Measurements from ENCODE around the gene LLGL2. TPM values are rescaled to one million over a fixed set of nuclear protein-coding genes. Genes with fewer than 3 reads are reported as not detected.

LLGL2 gene
- total RNA-seq, 1 donor from 2014 or later = 33.1 TPM

GRCh38 chr17:75604034-75604695 lies 78.7 kb downstream of the LLGL2 start:
- no peak overlapping the region for H3K27ac Mint-ChIP-seq
- no peaks in the 10 kb centered on the region for H3K9me3 Mint-ChIP-seq
- H3K27me3 Mint-ChIP-seq (ENCODE audit: low read depth) = no peaks in the 10 kb centered on the region
- no peak for DNase-seq (ENCODE audit: low spot score in 2 of 2, unreplicated experiment in 2 of 2)
- no peak for TF ChIP-seq CTCF (IDR thresholded peaks at IDR 0.05; ENCODE audit: unreplicated experiment)
- no peaks in the 10 kb centered on the region for H3K4me1 Mint-ChIP-seq
- no peaks in the 10 kb centered on the region for H3K36me3 Mint-ChIP-seq
- H3K4me3 Mint-ChIP-seq = no peak overlapping the region

GRCh38 chr17:75605790-75606189 lies 80.3 kb downstream of the LLGL2 start:
- no peak for DNase-seq (ENCODE audit: low spot score in 2 of 2, unreplicated experiment in 2 of 2)
- Mint-ChIP-seq H3K4me3 (no peak overlapping the region), H3K36me3 (no peaks in the 10 kb centered on the region), H3K9me3 (no peaks in the 10 kb centered on the region), H3K27me3 (ENCODE audit: low read depth) (no peaks in the 10 kb centered on the region), H3K4me1 (no peaks in the 10 kb centered on the region), H3K27ac (no peak overlapping the region)
- no peak for TF ChIP-seq CTCF (IDR thresholded peaks at IDR 0.05; ENCODE audit: unreplicated experiment)

GRCh38 chr17:75607086-75607485 lies 81.6 kb downstream of the LLGL2 start:
- TF ChIP-seq CTCF (IDR thresholded peaks at IDR 0.05; ENCODE audit: unreplicated experiment) = no peak
- no peaks in the 10 kb centered on the region for H3K27me3 Mint-ChIP-seq (ENCODE audit: low read depth)
- H3K36me3 Mint-ChIP-seq = no peaks in the 10 kb centered on the region
- no peaks in the 10 kb centered on the region for H3K4me1 Mint-ChIP-seq
- H3K4me3 Mint-ChIP-seq = no peak overlapping the region
- no peak for DNase-seq (ENCODE audit: low spot score in 2 of 2, unreplicated experiment in 2 of 2)
- no peak overlapping the region for H3K27ac Mint-ChIP-seq
- no peaks in the 10 kb centered on the region for H3K9me3 Mint-ChIP-seq

- no peak for DNase-seq (ENCODE audit: low spot score in 2 of 2, unreplicated experiment in 2 of 2)
- no peaks in the 10 kb centered on the region for H3K9me3 Mint-ChIP-seq
- no peak for TF ChIP-seq CTCF (IDR thresholded peaks at IDR 0.05; ENCODE audit: unreplicated experiment)
- no peak overlapping the region for H3K4me3 Mint-ChIP-seq
- H3K27me3 Mint-ChIP-seq (ENCODE audit: low read depth) = no peaks in the 10 kb centered on the region
- no peaks in the 10 kb centered on the region for H3K36me3 Mint-ChIP-seq
- H3K27ac Mint-ChIP-seq = no peak overlapping the region
- H3K4me1 Mint-ChIP-seq = no peaks in the 10 kb centered on the region
These were observed 84.8 kb downstream of the LLGL2 start for GRCh38 chr17:75610103-75610984.

- TF ChIP-seq CTCF (IDR thresholded peaks at IDR 0.05; ENCODE audit: unreplicated experiment) = no peak
- Mint-ChIP-seq H3K36me3 (peaks cover 2% of the 10 kb centered on the region), H3K4me3 (no peak overlapping the region), H3K27me3 (ENCODE audit: low read depth) (no peaks in the 10 kb centered on the region), H3K27ac (no peak overlapping the region), H3K9me3 (no peaks in the 10 kb centered on the region), H3K4me1 (no peaks in the 10 kb centered on the region)
- DNase-seq (ENCODE audit: low spot score in 2 of 2, unreplicated experiment in 2 of 2) = no peak
These were observed 86.4 kb downstream of the LLGL2 start for GRCh38 chr17:75611851-75612429.
